Activated CD4-positive, CD25-positive, alpha-beta regulatory T cell treated with anti-CD3 and anti-CD28 coated beads, Interleukin-2, amount 50 U/mL, for 72 hours (primary cell): Measurements from ENCODE around the gene ABCC8.

ENCODE experiments used
- DNase-seq: peaks from one replicate; pipeline ENCODE4 v3.0.0; 2021

ABCC8 gene

GRCh38 chr11:17423533-17424310, 52.9 kb downstream of the ABCC8 start:
- DNase-seq: no peak

GRCh38 chr11:17421781-17422180, 54.9 kb downstream of the ABCC8 start:
- no peak for DNase-seq

DNA sequence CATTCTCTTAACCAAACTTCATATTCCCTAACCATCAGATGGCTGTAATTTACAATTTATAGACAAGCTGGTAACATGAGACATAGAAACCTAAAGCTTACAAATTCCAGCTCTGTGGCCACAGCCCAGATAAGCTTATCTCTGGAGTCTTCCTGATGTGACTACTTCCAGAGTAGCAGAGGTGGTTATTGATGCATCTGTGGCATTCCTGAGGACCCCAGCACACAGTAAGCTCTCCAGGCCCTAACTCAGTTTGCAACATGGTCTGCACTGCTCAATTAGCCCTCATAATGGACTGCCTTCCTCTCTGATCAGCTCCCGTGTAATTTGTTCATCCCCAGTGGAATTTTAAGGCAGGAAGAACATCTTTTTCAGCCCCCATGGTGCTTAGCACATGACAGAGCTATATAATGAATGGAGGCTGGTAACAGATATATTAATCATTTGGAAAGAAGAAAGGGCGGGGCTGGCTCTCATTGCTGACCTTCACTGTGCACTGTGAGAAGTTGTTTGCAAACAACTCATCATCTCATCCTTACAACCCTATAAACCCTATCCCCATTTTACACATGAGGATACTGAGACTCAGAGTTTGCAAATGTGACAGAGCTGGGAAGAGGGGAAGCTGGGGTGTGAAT, 58.1 kb downstream of the ABCC8 start:
- DNase-seq: no peak

GRCh38 chr11:17416492-17416891, 60.2 kb downstream of the ABCC8 start:
- DNase-seq: no peak

DNA sequence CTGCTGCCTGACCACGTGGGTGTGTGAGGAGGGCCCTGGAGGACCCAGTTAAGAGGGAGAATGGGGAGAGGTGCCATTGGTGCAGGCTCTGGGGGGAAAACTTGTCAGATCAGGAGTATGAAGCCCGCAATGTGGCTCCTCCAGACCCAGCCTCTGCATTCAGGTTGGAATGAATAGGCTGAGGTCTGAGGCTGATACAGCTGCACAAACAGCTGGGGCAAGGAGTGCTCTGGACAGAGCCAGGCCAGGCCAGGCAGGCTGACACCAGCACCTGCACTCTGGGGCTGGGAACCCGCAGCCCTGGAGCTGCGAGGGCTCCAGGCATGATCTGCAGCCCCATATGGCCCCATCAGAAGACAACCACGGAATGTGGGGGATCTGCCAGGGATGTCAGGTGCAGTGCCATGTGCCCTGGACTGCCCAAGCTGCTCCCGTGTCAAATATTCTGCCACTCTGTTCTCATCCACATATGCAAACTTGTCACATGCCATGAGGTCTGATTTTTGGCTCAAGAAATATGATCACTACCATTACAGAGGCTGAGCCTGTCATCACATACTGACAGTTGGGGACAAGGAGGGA, 61.0 kb downstream of the ABCC8 start:
- no peak for DNase-seq

- DNase-seq: no peak
Observed at GRCh38 chr11:17414992-17415391, 61.7 kb downstream of the ABCC8 start.

DNA sequence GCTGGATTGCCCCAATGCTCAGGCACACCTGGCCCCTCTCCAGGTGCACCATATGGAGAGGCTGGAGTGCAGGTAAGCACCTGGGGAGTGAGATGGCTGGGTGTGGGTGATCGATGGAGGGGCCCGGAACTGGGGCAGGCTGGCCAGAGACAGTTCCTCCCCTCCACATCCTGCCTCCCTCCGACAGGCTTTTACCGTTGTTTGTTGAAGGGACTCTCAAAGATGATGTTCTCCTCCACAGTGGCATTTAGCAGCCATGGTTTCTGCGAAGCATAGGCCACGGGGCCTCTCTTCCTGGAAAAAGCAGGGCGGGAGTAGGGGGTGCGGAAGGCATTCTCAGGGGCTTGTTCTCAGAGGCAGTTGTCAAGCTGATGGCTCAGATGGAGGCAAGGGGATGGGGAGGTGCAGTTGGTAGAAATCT, 62.3 kb downstream of the ABCC8 start:
- DNase-seq: no peak

- no peak for DNase-seq
Observed at GRCh38 chr11:17413414-17414316, 63.0 kb downstream of the ABCC8 start.

DNA sequence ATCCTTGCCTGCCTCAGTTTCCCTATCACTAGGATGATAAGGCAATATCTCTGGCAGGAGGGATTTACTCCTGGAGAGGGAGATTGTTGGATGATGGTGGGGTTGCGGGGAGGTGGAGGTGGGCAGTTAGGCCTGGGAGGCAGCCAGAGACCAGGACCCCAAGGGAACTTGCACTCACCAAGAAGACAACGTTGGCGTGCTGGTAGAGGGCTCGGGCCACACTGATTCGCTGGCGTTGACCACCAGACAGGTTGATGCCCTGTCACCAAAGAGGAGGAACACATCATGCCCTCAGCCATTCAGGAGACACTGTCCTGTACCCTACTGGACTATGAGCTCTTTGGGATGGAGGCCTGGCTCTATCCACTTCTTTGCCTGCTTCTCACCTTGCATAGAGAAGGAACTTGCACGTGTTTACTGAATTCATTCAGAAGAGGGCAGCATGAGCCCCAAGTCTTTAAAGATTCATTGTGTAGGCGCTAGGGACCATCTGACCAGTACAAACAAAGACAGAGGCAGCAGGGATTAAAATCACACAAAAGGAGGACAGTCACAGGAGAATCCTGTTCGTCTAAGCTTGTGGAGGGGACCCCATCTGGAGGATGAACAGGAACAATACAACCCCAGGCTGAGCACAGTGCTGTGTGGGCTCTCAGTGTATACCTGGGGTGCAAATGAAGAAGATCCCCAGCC, 64.0 kb downstream of the ABCC8 start:
- no peak for DNase-seq

- DNase-seq: no peak
Observed at GRCh38 chr11:17411418-17411817, 65.2 kb downstream of the ABCC8 start.

DNA sequence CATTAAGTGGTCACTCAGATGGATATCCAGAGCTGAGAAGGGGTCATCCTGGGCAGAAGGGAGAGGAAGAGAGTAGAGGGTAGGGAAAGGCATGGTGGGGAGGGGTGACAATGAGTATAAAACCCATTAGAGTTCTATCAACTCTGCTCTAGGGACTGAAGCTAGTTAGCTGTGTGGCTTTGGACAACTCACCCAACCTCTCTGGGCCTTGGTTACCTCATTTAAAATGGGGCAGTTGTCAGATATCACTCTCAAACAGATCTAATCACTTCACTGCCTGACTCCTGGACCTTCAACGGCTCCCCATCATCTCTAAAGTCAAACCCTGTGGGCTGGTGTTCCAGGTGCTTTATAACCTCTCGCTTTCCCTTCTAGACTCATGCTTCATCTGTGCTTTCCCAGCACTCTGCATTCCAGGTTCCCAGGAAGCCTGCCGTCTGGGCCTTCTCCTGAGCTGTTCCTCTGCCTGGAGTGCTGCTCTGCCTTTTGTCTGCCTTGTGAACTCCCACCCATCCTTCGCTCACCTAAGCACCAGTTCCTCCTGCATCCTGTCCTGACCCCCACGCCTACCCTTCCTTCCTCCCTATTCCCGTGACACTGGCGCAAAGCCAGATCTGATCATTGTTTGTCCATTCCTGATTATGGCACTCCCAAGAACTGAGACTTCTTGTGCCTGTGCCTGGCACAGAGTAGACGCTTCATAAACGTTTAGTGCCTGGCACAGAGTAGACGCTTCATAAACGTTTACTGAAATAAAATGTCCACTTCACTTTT, 65.9 kb downstream of the ABCC8 start:
- DNase-seq: no peak

DNA sequence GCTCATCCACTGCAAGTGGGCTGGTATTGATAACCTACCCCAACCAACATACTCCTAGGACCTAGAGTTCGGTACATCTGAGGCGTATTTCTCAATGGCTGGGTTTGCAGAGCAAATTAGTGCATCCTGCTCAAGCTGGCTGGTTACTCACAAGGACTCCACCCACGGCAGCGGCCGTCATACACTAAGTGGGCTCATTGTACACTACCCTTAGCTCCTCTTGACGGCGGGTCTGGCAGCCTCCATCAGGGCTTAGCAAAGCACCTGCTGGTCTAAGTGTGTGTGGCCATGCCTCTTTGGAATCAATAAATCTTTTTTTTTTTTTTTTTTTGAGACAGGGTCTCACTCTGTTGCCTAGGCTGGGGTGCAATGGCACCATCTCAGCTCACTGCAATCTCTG, 68.0 kb downstream of the ABCC8 start:
- DNase-seq: no peak

DNA sequence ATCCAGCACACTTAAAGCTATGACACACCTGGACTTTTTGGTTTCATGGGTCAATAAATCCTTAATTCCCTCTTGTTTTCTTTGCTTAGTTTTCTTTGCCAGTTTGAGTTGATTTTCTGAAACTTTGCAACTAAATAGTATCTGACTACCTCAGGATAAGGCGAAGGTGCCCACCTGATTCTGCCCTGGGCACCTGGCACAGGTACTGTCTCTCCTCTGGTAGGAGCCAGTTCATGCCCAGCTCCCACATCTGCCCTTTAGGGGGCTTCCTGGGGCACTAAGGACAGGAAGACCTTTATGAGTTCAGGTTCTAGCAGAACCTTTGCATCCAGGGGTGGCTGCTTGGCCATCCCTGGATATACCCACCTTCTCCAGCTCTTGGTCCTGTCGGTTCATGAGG, 68.6 kb downstream of the ABCC8 start:
- no peak for DNase-seq

- DNase-seq: no peak
Observed at GRCh38 chr11:17407575-17407974, 69.1 kb downstream of the ABCC8 start.

DNA sequence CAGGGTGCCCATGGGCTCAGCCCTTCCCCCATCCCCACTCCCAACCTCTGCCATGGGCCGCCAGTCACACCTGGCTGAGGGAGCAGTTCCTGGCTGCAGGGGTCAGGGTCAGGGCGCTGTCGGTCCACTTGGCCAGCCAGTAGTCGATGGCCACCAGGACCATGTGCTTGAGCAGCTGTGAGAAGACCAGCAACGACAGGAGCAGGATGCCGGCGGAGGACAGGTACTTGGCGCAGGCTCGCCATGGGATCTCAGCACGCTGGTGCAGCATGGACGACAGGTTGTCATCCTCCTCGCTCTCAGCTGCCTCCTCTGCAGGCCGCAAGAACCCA, 69.9 kb downstream of the ABCC8 start:
- DNase-seq: no peak

DNA sequence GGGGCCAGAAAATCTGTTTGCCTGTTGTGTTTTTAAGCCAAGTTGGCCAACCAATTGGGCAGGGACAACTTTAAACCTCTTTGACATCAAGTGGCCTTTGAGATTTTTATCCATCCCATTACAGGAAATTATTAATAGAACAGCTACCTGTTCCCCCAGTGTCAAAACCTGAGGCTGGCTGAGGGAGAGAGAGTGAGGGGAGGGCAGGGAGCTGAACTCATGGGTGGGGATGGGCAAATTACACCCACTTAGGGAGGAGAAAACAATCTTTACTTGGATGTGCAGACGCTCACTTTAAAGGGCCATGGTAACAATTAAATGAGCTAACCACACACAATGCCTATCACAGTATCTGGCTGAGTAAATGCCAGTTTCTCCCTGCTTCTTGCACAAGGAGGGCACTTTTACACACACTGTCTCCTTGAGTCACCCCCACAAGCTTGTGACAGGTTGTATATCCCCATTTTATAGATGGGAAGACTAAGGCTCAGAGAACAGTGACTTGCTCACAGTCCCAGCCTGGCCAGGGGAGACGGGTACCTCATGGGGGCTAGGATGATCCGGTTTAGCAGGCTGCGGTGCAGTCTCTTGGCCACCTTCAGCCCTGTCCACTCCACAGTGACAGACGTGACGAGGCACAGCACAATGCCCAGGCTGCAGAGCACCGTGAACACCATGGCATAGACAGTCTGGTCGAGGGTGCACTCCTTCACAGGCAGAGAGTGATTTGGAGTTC, 70.4 kb downstream of the ABCC8 start:
- DNase-seq: no peak

DNA sequence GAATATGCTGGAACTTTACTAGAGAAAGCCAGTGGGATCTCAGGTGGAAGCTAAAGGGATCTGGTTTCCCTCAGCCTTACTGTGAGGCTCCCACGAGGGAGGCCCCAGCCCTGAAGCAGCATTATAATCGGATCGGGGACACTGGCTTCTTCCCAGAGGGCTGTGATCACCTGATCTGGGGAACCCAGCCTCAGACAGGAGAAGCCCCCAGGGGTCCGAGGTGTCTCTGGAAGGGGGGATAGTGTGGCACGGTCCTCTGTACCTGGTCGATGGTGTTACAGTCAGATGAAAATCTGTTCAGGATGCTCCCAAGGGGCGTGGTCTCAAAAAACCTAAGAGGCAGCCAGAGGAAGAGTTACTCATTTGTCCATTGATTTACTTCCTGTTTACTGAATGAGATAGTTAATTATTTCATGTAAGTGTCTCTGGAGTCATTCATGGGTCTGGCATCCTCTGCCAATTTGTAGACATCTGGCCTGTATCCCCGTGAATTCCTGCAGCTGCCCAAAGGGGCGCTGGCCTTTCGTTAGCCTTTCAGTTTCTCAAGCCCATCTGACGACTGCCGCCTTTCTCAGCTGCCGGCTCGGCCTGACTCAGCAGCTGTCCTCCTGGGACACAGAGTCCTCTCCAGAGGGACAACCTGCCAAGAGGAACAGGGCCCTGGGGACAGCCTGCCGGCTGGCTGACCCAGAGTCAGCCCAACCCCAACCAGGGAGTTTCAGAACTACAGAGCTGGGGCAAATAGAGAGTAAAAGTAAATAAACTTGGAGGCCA, 71.2 kb downstream of the ABCC8 start:
- DNase-seq: no peak

- no peak for DNase-seq
Observed at GRCh38 chr11:17403980-17404759, 72.5 kb downstream of the ABCC8 start.

GRCh38 chr11:17402486-17402885, 74.2 kb downstream of the ABCC8 start:
- no peak for DNase-seq

GRCh38 chr11:17401841-17402240, 74.8 kb downstream of the ABCC8 start:
- DNase-seq: no peak
